Nephron (organoid): ENCODE results near the gene ZCWPW2.

Experiments used
- H3K27ac Mint-ChIP-seq, 3 experiments: 2 replicates each; pipeline ENCODE4 v1.8.0; 2020; ENCODE audit warnings: mixed read lengths in 3 of 3, mild to moderate bottlenecking in 2 of 3, moderate library complexity in 1 of 3
- H3K27me3 Mint-ChIP-seq: 2 replicates; pipeline ENCODE4 v1.8.0; 2021; ENCODE audit warnings: low read depth, mild to moderate bottlenecking, moderate library complexity, mixed read lengths
- H3K36me3 Mint-ChIP-seq: 2 replicates; pipeline ENCODE4 v1.8.0; 2020; ENCODE audit warnings: low read depth, mixed read lengths
- H3K4me1 Mint-ChIP-seq: 2 replicates; pipeline ENCODE4 v1.8.0; 2020; ENCODE audit warnings: mixed read lengths
- H3K4me3 Mint-ChIP-seq, 3 experiments: 2 replicates each; pipeline ENCODE4 v1.8.0; 2020; ENCODE audit warnings: mild to moderate bottlenecking in 3 of 3, mixed read lengths in 3 of 3, moderate library complexity in 2 of 3
- H3K9me3 Mint-ChIP-seq: 2 replicates; pipeline ENCODE4 v1.8.0; 2020; ENCODE audit warnings: mixed read lengths
- TF ChIP-seq, protein P1 (sequence below), 3 experiments: fragments of 200-600 bp; sonication (generic); IDR thresholded peaks; one replicate each; pipeline ENCODE4 v1.5.0; 2021; ENCODE audit warnings: antibody characterized with exemption in 3 of 3; ENCODE audit not compliant: unreplicated experiment in 3 of 3

ZCWPW2 gene

GRCh38 chr3:28347374-28348264 is 902 bp upstream of the ZCWPW2 start:
- H3K36me3 Mint-ChIP-seq, result peaks cover 14% of the 10 kb centered on the region
- peak overlapping the region; percentile 93 to 98 (median 94) for H3K4me3 Mint-ChIP-seq
- no peaks in the 10 kb centered on the region for H3K27me3 Mint-ChIP-seq
- H3K27ac Mint-ChIP-seq, result peak overlapping the region; percentile 98 to 99 (median 99)
- peaks cover 17% of the 10 kb centered on the region for H3K9me3 Mint-ChIP-seq
- peaks cover 53% of the 10 kb centered on the region for H3K4me1 Mint-ChIP-seq
- TF ChIP-seq, protein P1, sequence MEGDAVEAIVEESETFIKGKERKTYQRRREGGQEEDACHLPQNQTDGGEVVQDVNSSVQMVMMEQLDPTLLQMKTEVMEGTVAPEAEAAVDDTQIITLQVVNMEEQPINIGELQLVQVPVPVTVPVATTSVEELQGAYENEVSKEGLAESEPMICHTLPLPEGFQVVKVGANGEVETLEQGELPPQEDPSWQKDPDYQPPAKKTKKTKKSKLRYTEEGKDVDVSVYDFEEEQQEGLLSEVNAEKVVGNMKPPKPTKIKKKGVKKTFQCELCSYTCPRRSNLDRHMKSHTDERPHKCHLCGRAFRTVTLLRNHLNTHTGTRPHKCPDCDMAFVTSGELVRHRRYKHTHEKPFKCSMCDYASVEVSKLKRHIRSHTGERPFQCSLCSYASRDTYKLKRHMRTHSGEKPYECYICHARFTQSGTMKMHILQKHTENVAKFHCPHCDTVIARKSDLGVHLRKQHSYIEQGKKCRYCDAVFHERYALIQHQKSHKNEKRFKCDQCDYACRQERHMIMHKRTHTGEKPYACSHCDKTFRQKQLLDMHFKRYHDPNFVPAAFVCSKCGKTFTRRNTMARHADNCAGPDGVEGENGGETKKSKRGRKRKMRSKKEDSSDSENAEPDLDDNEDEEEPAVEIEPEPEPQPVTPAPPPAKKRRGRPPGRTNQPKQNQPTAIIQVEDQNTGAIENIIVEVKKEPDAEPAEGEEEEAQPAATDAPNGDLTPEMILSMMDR (IDR thresholded peaks at IDR 0.05; ENCODE audit: unreplicated experiment in 3 of 3), result no peak

- peak overlapping the region; percentile 93 to 98 (median 94) for H3K4me3 Mint-ChIP-seq
- peaks cover 14% of the 10 kb centered on the region for H3K36me3 Mint-ChIP-seq
- TF ChIP-seq, protein P1 (IDR thresholded peaks at IDR 0.05; ENCODE audit: unreplicated experiment in 3 of 3), result no peak
- peaks cover 46% of the 10 kb centered on the region for H3K4me1 Mint-ChIP-seq
- no peaks in the 10 kb centered on the region for H3K27me3 Mint-ChIP-seq
- peaks cover 17% of the 10 kb centered on the region for H3K9me3 Mint-ChIP-seq
- peak overlapping the region; percentile 98 to 99 (median 99) for H3K27ac Mint-ChIP-seq
These were observed 274 bp upstream of the ZCWPW2 start for GRCh38 chr3:28348265-28348628.

GRCh38 chr3:28349469-28350000 is 1.0 kb downstream of the ZCWPW2 start:
- H3K4me1 Mint-ChIP-seq, result peaks cover 45% of the 10 kb centered on the region
- peak overlapping the region; percentile 93 to 98 (median 94) for H3K4me3 Mint-ChIP-seq
- H3K9me3 Mint-ChIP-seq, result peaks cover 25% of the 10 kb centered on the region
- H3K27ac Mint-ChIP-seq, result peak overlapping the region; percentile 98 to 99 (median 99)
- H3K36me3 Mint-ChIP-seq, result peaks cover 23% of the 10 kb centered on the region
- no peaks in the 10 kb centered on the region for H3K27me3 Mint-ChIP-seq
- TF ChIP-seq, protein P1 (IDR thresholded peaks at IDR 0.05; ENCODE audit: unreplicated experiment in 3 of 3), result peak in 1 of 3 experiments; percentile 13

DNA sequence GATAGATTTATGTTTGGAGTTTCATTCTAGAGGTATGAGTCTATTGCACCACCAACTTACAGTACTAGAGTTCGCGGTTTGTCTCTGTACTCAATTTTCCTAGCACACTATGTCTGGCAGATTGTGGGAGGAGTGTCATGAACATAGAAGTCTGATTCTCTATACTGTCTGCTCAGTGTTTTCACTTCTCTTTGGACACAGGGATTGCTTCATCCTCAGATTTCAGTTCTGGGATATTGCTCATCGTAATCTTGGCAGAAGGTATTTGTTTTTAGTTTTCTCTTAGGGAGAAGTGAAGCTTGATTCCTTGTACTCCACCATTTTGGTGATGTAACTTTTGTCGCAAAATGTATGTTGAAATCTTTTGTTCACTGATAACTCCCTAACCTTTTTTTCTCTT is 27.9 kb downstream of the ZCWPW2 start:
- Mint-ChIP-seq H3K27me3 (no peaks in the 10 kb centered on the region), H3K4me3 (peak overlapping the region in 1 of 3 experiments; percentile 60), H3K4me1 (peaks cover 4% of the 10 kb centered on the region), H3K27ac (peak overlapping the region in 1 of 3 experiments; percentile 79), H3K36me3 (no peaks in the 10 kb centered on the region), H3K9me3 (peaks cover 12% of the 10 kb centered on the region)
- TF ChIP-seq, protein P1 (IDR thresholded peaks at IDR 0.05; ENCODE audit: unreplicated experiment in 3 of 3), result no peak

GRCh38 chr3:28386049-28386448 is 37.5 kb downstream of the ZCWPW2 start:
- no peaks in the 10 kb centered on the region for H3K4me1 Mint-ChIP-seq
- H3K9me3 Mint-ChIP-seq, result no peaks in the 10 kb centered on the region
- no peaks in the 10 kb centered on the region for H3K27me3 Mint-ChIP-seq
- H3K27ac Mint-ChIP-seq, result no peak overlapping the region
- no peak overlapping the region for H3K4me3 Mint-ChIP-seq
- no peaks in the 10 kb centered on the region for H3K36me3 Mint-ChIP-seq
- TF ChIP-seq, protein P1 (IDR thresholded peaks at IDR 0.05; ENCODE audit: unreplicated experiment in 3 of 3), result no peak
